K562 (cell line): Measurements from ENCODE around the gene MYL3. TPM values are rescaled to one million over a fixed set of nuclear protein-coding genes. Genes with fewer than 3 reads are reported as not detected.

ENCODE experiments used
- ATF7 ChIP-seq: fragments of 450-650 bp; IDR thresholded peaks from 2 replicates; pipeline ENCODE4 v1.7.1; 2014; ENCODE audit warnings: mild to moderate bottlenecking, moderate library complexity
- BDP1 ChIP-seq: IDR thresholded peaks from 3 replicates; pipeline ENCODE4 v1.6.1; 2011; ENCODE audit not compliant: insufficient read length, insufficient read depth
- CBFA2T2 ChIP-seq: fragments of 450-650 bp; conservative IDR thresholded peaks from 2 replicates; pipeline ENCODE4 v1.6.1; 2017; ENCODE audit warnings: mild to moderate bottlenecking
- CBX5 ChIP-seq: IDR thresholded peaks from 2 replicates; pipeline ENCODE4 v1.6.1; 2014; ENCODE audit warnings: low read depth, borderline replicate concordance
- CHD1 ChIP-seq: fragments of 200-600 bp; sonication (generic); IDR thresholded peaks from one replicate; pipeline ENCODE4 v1.6.1; 2012; ENCODE audit warnings: mild to moderate bottlenecking, moderate library complexity, low read length, inconsistent platforms
- EHMT2 ChIP-seq: fragments of 450-650 bp; IDR thresholded peaks from 2 replicates; pipeline ENCODE4 v1.6.1; 2018; ENCODE audit warnings: antibody characterized with exemption
- FOXJ2 ChIP-seq: fragments of 200-800 bp; sonication (Bioruptor generic); IDR thresholded peaks from 2 replicates; pipeline ENCODE4 v1.6.1; 2016; ENCODE audit warnings: missing genetic modification characterization, missing compliant biosample characterization
- FOXK2 ChIP-seq, 2 experiments: fragments of 450-650 bp; IDR thresholded peaks in 1 of 2; conservative IDR thresholded peaks in 1 of 2; 2 replicates each; pipeline ENCODE4 v1.6.1; 2016; ENCODE audit warnings: low read depth in 2 of 2, mild to moderate bottlenecking in 1 of 2
- HOXB6 ChIP-seq: fragments of 250-450 bp; sonication (Bioruptor Pico); IDR thresholded peaks from 2 replicates; pipeline ENCODE4 v1.5.1; 2022; ENCODE audit warnings: mild to moderate bottlenecking, borderline replicate concordance
- LARP7 ChIP-seq: fragments of 450-650 bp; IDR thresholded peaks from 2 replicates; pipeline ENCODE4 v1.6.1; 2016
- MNT ChIP-seq, 2 experiments: fragments of 450-650 bp; conservative IDR thresholded peaks; 2 replicates each; pipeline ENCODE4 v1.6.1; 2017; ENCODE audit warnings: mild to moderate bottlenecking in 2 of 2, moderate library complexity in 2 of 2
- MYNN ChIP-seq, 2 experiments: sonication (generic); formaldehyde crosslinking in 1 of 2; IDR thresholded peaks; 2 replicates each; pipeline versions ENCODE4 v1.5.0 to v1.6.1; 2016 to 2020; ENCODE audit warnings: antibody characterized with exemption in 1 of 2, missing genetic modification reagents in 1 of 2
- NR2C1 ChIP-seq, 2 experiments: fragments of 450-650 bp; IDR thresholded peaks; 2 replicates each; pipeline ENCODE4 v1.6.1; 2017; ENCODE audit warnings: mild to moderate bottlenecking in 2 of 2, antibody characterized with exemption in 1 of 2, inconsistent platforms in 1 of 2, missing compliant biosample characterization in 1 of 2, missing genetic modification characterization in 1 of 2
- POLR2AphosphoS2 ChIP-seq: IDR thresholded peaks from 2 replicates; pipeline ENCODE4 v1.6.1; 2012; ENCODE audit warnings: low read length, improper control_type of control experiment
- PRMT5 ChIP-seq: sonication (generic); formaldehyde crosslinking; IDR thresholded peaks from 2 replicates; pipeline ENCODE4 v1.5.0; 2020; ENCODE audit warnings: missing genetic modification reagents
- SMARCE1 ChIP-seq: fragments of 450-650 bp; IDR thresholded peaks from 2 replicates; pipeline ENCODE4 v1.7.1; 2016; ENCODE audit warnings: mild to moderate bottlenecking
- TAF7 ChIP-seq: fragments of 450-650 bp; IDR thresholded peaks from 2 replicates; pipeline ENCODE4 v1.6.1; 2016; ENCODE audit warnings: missing genetic modification characterization, missing compliant biosample characterization
- ZBTB8A ChIP-seq: fragments of 450-650 bp; IDR thresholded peaks from 2 replicates; pipeline ENCODE4 v1.6.1; 2018; ENCODE audit warnings: mild to moderate bottlenecking, moderate library complexity; ENCODE audit not compliant: partially characterized antibody
- ZSCAN32 ChIP-seq: fragments of 450-650 bp; formaldehyde crosslinking; IDR thresholded peaks from 2 replicates; pipeline ENCODE4 v1.4.0; 2020; ENCODE audit warnings: mild to moderate bottlenecking, moderate library complexity
- polyA plus RNA-seq, 8 experiments: library from polyadenylated mRNA; depleted of rRNA in 4 of 8; stranded (reverse) in 5 of 8; unstranded in 3 of 8; fragments of >200 nt; fragmentation: Nextera tagmentation in 2 of 8; fragmentation: Illumina TruSeq in 1 of 8; extraction: Ambion mirVana in 2 of 8; extraction: Trizol in 1 of 8; gene quantifications; 2 replicates each; pipeline versions ENCODE4 v1.2.1 to v1.2.3, GENCODE V29; 2011 to 2014; ENCODE audit warnings: inconsistent platforms in 1 of 8, missing spikeins in 1 of 8
- total RNA-seq, 7 experiments: library from RNA; depleted of rRNA in 6 of 7; stranded (reverse); fragments of >200 nt in 6 of 7; fragmentation: Illumina TruSeq in 2 of 7; extraction: Trizol in 2 of 7; gene quantifications; 2 replicates each; pipeline versions ENCODE4 v1.2.1 to v1.2.3, GENCODE V29; 2011 to 2021; ENCODE audit warnings: low replicate concordance in 1 of 7
- TF ChIP-seq, protein P1 (sequence below): sonication (generic); formaldehyde crosslinking; IDR thresholded peaks from 2 replicates; pipeline ENCODE4 v1.8.0; 2022; ENCODE audit warnings: missing genetic modification reagents, mild to moderate bottlenecking, borderline replicate concordance
- TF ChIP-seq, protein P2 (sequence below): sonication (generic); formaldehyde crosslinking; IDR thresholded peaks from 2 replicates; pipeline ENCODE4 v1.8.0; 2023; ENCODE audit warnings: missing genetic modification reagents, mild to moderate bottlenecking, borderline replicate concordance

Gene MYL3
- total and polyA plus RNA-seq, 9 of the 15 experiments (the other 6 are each of a cell fraction or from before 2014, with no cell fraction given): 0.14 to 0.45 TPM; not detected in 7

DNA sequence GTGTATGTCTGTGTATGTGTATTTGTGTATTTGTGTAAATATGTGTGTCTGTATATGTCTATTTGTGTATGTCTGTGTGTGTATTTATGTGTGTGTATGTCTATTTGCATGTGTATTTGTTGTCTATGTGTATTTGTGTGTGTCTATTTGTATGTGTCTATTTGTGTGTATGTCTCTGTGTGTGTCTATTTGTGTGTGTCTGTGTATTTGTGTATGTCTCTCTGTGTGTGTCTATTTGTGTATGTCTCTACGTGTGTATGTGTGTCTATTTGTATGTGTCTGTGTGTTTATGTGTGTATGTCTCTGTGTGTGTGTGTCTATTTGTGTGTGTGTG is 44.7 kb upstream of the MYL3 start (continued):
- TF ChIP-seq, protein P1, sequence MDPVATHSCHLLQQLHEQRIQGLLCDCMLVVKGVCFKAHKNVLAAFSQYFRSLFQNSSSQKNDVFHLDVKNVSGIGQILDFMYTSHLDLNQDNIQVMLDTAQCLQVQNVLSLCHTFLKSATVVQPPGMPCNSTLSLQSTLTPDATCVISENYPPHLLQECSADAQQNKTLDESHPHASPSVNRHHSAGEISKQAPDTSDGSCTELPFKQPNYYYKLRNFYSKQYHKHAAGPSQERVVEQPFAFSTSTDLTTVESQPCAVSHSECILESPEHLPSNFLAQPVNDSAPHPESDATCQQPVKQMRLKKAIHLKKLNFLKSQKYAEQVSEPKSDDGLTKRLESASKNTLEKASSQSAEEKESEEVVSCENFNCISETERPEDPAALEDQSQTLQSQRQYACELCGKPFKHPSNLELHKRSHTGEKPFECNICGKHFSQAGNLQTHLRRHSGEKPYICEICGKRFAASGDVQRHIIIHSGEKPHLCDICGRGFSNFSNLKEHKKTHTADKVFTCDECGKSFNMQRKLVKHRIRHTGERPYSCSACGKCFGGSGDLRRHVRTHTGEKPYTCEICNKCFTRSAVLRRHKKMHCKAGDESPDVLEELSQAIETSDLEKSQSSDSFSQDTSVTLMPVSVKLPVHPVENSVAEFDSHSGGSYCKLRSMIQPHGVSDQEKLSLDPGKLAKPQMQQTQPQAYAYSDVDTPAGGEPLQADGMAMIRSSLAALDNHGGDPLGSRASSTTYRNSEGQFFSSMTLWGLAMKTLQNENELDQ (CRISPR knock-in tag): no peak
- TF ChIP-seq NR2C1 (IDR thresholded peaks at IDR 0.05) (no peak; the same call in 1 of the 2 replicates), NR2C1 (tag; IDR thresholded peaks at IDR 0.05) (no peak), SMARCE1 (no peak), MYNN (IDR thresholded peaks at IDR 0.05) (no peak), MYNN (CRISPR knock-in tag; IDR thresholded peaks at IDR 0.05) (no peak), HOXB6 (no peak), ZBTB8A (no peak), CBFA2T2 (no peak), TAF7 (no peak), CHD1 (no peak), CBX5 (no peak), MNT (conservative IDR thresholded peaks at IDR 0.05) (no peak; a peak in 1 of 4 replicates), FOXK2 (conservative IDR thresholded peaks at IDR 0.05 in 1 of 2, IDR thresholded peaks at IDR 0.05 in 1 of 2; ENCODE audit: low read depth in 2 of 2) (peak in 1 of 2 experiments; percentile 32; a peak in 1 of 4 replicates), EHMT2 (peak; percentile 58; the same call in 1 of the 2 replicates), ZSCAN32 (no peak), FOXJ2 (tag) (no peak), ATF7 (no peak), BDP1 (no peak), LARP7 (0 out of 2 replicates have a peak, but pooled peaks have one; percentile 21), PRMT5 (CRISPR knock-in tag) (no peak), POLR2AphosphoS2 (no peak)
- TF ChIP-seq, protein P2, sequence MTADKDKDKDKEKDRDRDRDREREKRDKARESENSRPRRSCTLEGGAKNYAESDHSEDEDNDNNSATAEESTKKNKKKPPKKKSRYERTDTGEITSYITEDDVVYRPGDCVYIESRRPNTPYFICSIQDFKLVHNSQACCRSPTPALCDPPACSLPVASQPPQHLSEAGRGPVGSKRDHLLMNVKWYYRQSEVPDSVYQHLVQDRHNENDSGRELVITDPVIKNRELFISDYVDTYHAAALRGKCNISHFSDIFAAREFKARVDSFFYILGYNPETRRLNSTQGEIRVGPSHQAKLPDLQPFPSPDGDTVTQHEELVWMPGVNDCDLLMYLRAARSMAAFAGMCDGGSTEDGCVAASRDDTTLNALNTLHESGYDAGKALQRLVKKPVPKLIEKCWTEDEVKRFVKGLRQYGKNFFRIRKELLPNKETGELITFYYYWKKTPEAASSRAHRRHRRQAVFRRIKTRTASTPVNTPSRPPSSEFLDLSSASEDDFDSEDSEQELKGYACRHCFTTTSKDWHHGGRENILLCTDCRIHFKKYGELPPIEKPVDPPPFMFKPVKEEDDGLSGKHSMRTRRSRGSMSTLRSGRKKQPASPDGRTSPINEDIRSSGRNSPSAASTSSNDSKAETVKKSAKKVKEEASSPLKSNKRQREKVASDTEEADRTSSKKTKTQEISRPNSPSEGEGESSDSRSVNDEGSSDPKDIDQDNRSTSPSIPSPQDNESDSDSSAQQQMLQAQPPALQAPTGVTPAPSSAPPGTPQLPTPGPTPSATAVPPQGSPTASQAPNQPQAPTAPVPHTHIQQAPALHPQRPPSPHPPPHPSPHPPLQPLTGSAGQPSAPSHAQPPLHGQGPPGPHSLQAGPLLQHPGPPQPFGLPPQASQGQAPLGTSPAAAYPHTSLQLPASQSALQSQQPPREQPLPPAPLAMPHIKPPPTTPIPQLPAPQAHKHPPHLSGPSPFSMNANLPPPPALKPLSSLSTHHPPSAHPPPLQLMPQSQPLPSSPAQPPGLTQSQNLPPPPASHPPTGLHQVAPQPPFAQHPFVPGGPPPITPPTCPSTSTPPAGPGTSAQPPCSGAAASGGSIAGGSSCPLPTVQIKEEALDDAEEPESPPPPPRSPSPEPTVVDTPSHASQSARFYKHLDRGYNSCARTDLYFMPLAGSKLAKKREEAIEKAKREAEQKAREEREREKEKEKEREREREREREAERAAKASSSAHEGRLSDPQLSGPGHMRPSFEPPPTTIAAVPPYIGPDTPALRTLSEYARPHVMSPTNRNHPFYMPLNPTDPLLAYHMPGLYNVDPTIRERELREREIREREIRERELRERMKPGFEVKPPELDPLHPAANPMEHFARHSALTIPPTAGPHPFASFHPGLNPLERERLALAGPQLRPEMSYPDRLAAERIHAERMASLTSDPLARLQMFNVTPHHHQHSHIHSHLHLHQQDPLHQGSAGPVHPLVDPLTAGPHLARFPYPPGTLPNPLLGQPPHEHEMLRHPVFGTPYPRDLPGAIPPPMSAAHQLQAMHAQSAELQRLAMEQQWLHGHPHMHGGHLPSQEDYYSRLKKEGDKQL (CRISPR knock-in tag): no peak
